Measurements from ENCODE around the gene RAB36. TPM values are rescaled to one million over a fixed set of nuclear protein-coding genes. Genes with fewer than 3 reads are reported as not detected.

RAB36 gene
- polyA plus RNA-seq, 1 of the 3 experiments (the other 2 are of a cell fraction): 6.6 TPM

DNA sequence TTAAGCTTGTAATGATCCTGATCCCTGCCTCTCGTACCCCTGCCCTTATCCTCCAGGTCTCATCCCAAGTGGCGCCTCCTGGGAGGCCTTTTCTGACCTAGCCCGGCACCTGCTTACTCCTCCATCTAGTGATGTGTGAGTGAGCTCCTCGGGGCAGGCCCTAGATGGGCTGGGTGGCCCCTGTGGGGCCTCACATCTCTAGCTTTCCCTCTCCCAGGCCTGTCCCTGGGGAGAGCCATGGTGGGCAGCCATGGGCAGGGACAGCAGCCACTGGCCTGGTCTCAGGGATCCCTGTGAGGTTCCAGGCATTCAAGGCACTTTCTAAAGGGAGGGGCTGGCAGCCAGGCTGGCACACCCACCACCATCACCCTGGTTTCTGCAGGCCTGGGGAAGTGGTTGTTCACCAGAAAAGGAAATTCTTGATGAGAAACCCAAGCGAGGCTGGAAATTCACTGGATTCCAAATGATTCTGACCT is 47.0 kb upstream of the RAB36 start:
- CTCF ChIA-PET: interaction anchor here (0.9 kb wide), 2 partner anchors 27 to 184 kb away, joined by 3 read pairs; no protein-coding TSS in a partner anchor
- no peak overlapping the region for H3K9ac ChIP-seq
- H3F3A ChIP-seq (replicated peaks; ENCODE audit: insufficient read depth): no peaks in the 10 kb centered on the region
- H3K9me2 ChIP-seq: no peaks in the 10 kb centered on the region
- POLR2A ChIA-PET: no interaction called here
- DNase-seq: no peak
- H3K27ac ChIP-seq (ENCODE audit: low read depth in 2 of 2, low read length in 1 of 2): no peak overlapping the region
- no peaks in the 10 kb centered on the region for H4K20me1 ChIP-seq (ENCODE audit: insufficient read depth)
- H3K4me3 ChIP-seq (ENCODE audit: low read depth in 2 of 2, low read length in 1 of 2): no peak overlapping the region
- H3K36me3 ChIP-seq (replicated peaks in 1 of 2; ENCODE audit: control insufficient read depth in 1 of 2, insufficient read depth in 2 of 2, low read length in 1 of 2): no peaks in the 10 kb centered on the region
- no peaks in the 10 kb centered on the region for H3K79me2 ChIP-seq (ENCODE audit: insufficient read depth)
- no peaks in the 10 kb centered on the region for H3K27me3 ChIP-seq (ENCODE audit: insufficient read depth)
- H2AFZ ChIP-seq (ENCODE audit: low read depth): no peak overlapping the region
- no peaks in the 10 kb centered on the region for H3K9me3 ChIP-seq
- H3K4me1 ChIP-seq (ENCODE audit: control insufficient read depth in 1 of 2, insufficient read depth in 2 of 2, low read depth in 1 of 2, low read length in 1 of 2): peaks cover 0 to 41% of the 10 kb centered on the region in 2 experiments; a peak in 1 of 4 replicates
- H3K4me2 ChIP-seq: no peak overlapping the region
- WGBS (ENCODE audit: low lambda C conversion rate): 100% methylated on average over 4 of the region's 5 CpGs
- TF ChIP-seq FOSL2 (IDR thresholded peaks at IDR 0.05; ENCODE audit: borderline replicate concordance, low read depth) (no peak), EP300 (IDR thresholded peaks at IDR 0.05; ENCODE audit: borderline replicate concordance in 1 of 2, low read depth in 1 of 2, low read length in 1 of 2) (no peak), GATA2 (CRISPR knock-in tag; IDR thresholded peaks at IDR 0.05) (no peak), POLR2AphosphoS5 (IDR thresholded peaks at IDR 0.05; ENCODE audit: low read depth, low read length) (no peak), NFIC (IDR thresholded peaks at IDR 0.05; ENCODE audit: borderline replicate concordance) (no peak), TCF12 (IDR thresholded peaks at IDR 0.05) (no peak), CHD2 (IDR thresholded peaks at IDR 0.05; ENCODE audit: low read length, partially characterized antibody) (no peak), SMC3 (IDR thresholded peaks at IDR 0.05; ENCODE audit: low read depth, low read length) (no peak)
- TF ChIP-seq, protein P1, sequence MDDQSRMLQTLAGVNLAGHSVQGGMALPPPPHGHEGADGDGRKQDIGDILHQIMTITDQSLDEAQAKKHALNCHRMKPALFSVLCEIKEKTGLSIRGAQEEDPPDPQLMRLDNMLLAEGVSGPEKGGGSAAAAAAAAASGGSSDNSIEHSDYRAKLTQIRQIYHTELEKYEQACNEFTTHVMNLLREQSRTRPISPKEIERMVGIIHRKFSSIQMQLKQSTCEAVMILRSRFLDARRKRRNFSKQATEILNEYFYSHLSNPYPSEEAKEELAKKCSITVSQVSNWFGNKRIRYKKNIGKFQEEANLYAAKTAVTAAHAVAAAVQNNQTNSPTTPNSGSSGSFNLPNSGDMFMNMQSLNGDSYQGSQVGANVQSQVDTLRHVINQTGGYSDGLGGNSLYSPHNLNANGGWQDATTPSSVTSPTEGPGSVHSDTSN (IDR thresholded peaks at IDR 0.05): no peak
- TF ChIP-seq, protein P2, sequence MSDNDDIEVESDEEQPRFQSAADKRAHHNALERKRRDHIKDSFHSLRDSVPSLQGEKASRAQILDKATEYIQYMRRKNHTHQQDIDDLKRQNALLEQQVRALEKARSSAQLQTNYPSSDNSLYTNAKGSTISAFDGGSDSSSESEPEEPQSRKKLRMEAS (IDR thresholded peaks at IDR 0.05; ENCODE audit: low read depth): no peak
- TF ChIP-seq, protein P3, sequence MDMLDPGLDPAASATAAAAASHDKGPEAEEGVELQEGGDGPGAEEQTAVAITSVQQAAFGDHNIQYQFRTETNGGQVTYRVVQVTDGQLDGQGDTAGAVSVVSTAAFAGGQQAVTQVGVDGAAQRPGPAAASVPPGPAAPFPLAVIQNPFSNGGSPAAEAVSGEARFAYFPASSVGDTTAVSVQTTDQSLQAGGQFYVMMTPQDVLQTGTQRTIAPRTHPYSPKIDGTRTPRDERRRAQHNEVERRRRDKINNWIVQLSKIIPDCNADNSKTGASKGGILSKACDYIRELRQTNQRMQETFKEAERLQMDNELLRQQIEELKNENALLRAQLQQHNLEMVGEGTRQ (IDR thresholded peaks at IDR 0.05; ENCODE audit: borderline replicate concordance, low read depth, low read length): no peak
- TF ChIP-seq, protein P4, sequence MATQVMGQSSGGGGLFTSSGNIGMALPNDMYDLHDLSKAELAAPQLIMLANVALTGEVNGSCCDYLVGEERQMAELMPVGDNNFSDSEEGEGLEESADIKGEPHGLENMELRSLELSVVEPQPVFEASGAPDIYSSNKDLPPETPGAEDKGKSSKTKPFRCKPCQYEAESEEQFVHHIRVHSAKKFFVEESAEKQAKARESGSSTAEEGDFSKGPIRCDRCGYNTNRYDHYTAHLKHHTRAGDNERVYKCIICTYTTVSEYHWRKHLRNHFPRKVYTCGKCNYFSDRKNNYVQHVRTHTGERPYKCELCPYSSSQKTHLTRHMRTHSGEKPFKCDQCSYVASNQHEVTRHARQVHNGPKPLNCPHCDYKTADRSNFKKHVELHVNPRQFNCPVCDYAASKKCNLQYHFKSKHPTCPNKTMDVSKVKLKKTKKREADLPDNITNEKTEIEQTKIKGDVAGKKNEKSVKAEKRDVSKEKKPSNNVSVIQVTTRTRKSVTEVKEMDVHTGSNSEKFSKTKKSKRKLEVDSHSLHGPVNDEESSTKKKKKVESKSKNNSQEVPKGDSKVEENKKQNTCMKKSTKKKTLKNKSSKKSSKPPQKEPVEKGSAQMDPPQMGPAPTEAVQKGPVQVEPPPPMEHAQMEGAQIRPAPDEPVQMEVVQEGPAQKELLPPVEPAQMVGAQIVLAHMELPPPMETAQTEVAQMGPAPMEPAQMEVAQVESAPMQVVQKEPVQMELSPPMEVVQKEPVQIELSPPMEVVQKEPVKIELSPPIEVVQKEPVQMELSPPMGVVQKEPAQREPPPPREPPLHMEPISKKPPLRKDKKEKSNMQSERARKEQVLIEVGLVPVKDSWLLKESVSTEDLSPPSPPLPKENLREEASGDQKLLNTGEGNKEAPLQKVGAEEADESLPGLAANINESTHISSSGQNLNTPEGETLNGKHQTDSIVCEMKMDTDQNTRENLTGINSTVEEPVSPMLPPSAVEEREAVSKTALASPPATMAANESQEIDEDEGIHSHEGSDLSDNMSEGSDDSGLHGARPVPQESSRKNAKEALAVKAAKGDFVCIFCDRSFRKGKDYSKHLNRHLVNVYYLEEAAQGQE (IDR thresholded peaks at IDR 0.05; ENCODE audit: low read depth, low read length): no peak

Measured in SK-N-SH (cell line).